ENCODE measurements around the gene IRS1. TPM values are rescaled to one million over a fixed set of nuclear protein-coding genes. Genes with fewer than 3 reads are reported as not detected.

IRS1 gene
- total and polyA plus RNA-seq, 2 experiments from 2014 or later, result 4.1 to 40.4 TPM

- H3K27ac ChIP-seq, result no peak overlapping the region
- H3K4me1 ChIP-seq (ENCODE audit: low read depth), result peaks cover 9% of the 10 kb centered on the region
- no peaks in the 10 kb centered on the region for H3K9me3 ChIP-seq (ENCODE audit: low read depth)
- H3K4me3 ChIP-seq, result no peak overlapping the region
- peaks cover 5% of the 10 kb centered on the region for H3K36me3 ChIP-seq
- TF ChIP-seq CTCF (IDR thresholded peaks at IDR 0.05; ENCODE audit: low read depth, low read length), result no peak
- H3K27me3 ChIP-seq, result no peaks in the 10 kb centered on the region
- no peak for DNase-seq (ENCODE audit: low read depth in 1 of 2, low spot score in 1 of 2)
These were observed 65.6 kb downstream of the IRS1 start for GRCh38 chr2:226733927-226734564.

GRCh38 chr2:226733189-226733858 lies 66.3 kb downstream of the IRS1 start:
- no peak overlapping the region for H3K27ac ChIP-seq
- peaks cover 3% of the 10 kb centered on the region for H3K4me1 ChIP-seq (ENCODE audit: low read depth)
- no peaks in the 10 kb centered on the region for H3K27me3 ChIP-seq
- H3K4me3 ChIP-seq, result no peak overlapping the region
- peaks cover 5% of the 10 kb centered on the region for H3K36me3 ChIP-seq
- H3K9me3 ChIP-seq (ENCODE audit: low read depth), result no peaks in the 10 kb centered on the region
- DNase-seq (ENCODE audit: low read depth in 1 of 2, low spot score in 1 of 2), result peak in 1 of 2 donors; percentile 26
- no peak for TF ChIP-seq CTCF (IDR thresholded peaks at IDR 0.05; ENCODE audit: low read depth, low read length)

GRCh38 chr2:226732478-226733188 lies 67.0 kb downstream of the IRS1 start:
- TF ChIP-seq CTCF (IDR thresholded peaks at IDR 0.05; ENCODE audit: low read depth, low read length), result no peak
- no peak overlapping the region for H3K27ac ChIP-seq
- peaks cover 5% of the 10 kb centered on the region for H3K36me3 ChIP-seq
- H3K27me3 ChIP-seq, result no peaks in the 10 kb centered on the region
- no peaks in the 10 kb centered on the region for H3K9me3 ChIP-seq (ENCODE audit: low read depth)
- no peak for DNase-seq (ENCODE audit: low read depth in 1 of 2, low spot score in 1 of 2)
- H3K4me3 ChIP-seq, result no peak overlapping the region
- H3K4me1 ChIP-seq (ENCODE audit: low read depth), result peaks cover 3% of the 10 kb centered on the region

- Histone ChIP-seq H3K27ac (no peak overlapping the region), H3K27me3 (no peaks in the 10 kb centered on the region), H3K9me3 (ENCODE audit: low read depth) (no peaks in the 10 kb centered on the region), H3K4me3 (no peak overlapping the region), H3K36me3 (peaks cover under 1% of the 10 kb centered on the region), H3K4me1 (ENCODE audit: low read depth) (peaks cover 3% of the 10 kb centered on the region)
- DNase-seq (ENCODE audit: low read depth in 1 of 2, low spot score in 1 of 2), result peak; percentile 30 to 48
- no peak for TF ChIP-seq CTCF (IDR thresholded peaks at IDR 0.05; ENCODE audit: low read depth, low read length)
These were observed 69.1 kb downstream of the IRS1 start for GRCh38 chr2:226730481-226730880.

- no peaks in the 10 kb centered on the region for H3K27me3 ChIP-seq
- no peak for TF ChIP-seq CTCF (IDR thresholded peaks at IDR 0.05; ENCODE audit: low read depth, low read length)
- H3K36me3 ChIP-seq, result no peaks in the 10 kb centered on the region
- peaks cover 3% of the 10 kb centered on the region for H3K4me1 ChIP-seq (ENCODE audit: low read depth)
- no peak overlapping the region for H3K4me3 ChIP-seq
- no peaks in the 10 kb centered on the region for H3K9me3 ChIP-seq (ENCODE audit: low read depth)
- DNase-seq (ENCODE audit: low read depth in 1 of 2, low spot score in 1 of 2), result no peak
- H3K27ac ChIP-seq, result no peak overlapping the region
These were observed 70.6 kb downstream of the IRS1 start for GRCh38 chr2:226728996-226729395.

Measured in cardiac muscle cell (in vitro differentiated cells and primary cell).